Glutamatergic neuron (in vitro differentiated cells): Measurements from ENCODE around the gene SESN2. TPM values are rescaled to one million over a fixed set of nuclear protein-coding genes. Genes with fewer than 3 reads are reported as not detected.

Experiments used
- DNase-seq: peaks from one replicate; pipeline ENCODE4 v3.0.0; 2022
- H3K27ac Mint-ChIP-seq: one replicate; pipeline ENCODE4 v1.8.0; 2020; ENCODE audit warnings: mild to moderate bottlenecking, mixed read lengths, inconsistent platforms; ENCODE audit not compliant: unreplicated experiment
- H3K27me3 Mint-ChIP-seq: one replicate; pipeline ENCODE4 v1.8.0; 2020; ENCODE audit warnings: mild to moderate bottlenecking, moderate library complexity, mixed read lengths, inconsistent platforms; ENCODE audit not compliant: unreplicated experiment
- H3K36me3 Mint-ChIP-seq: one replicate; pipeline ENCODE4 v1.8.0; 2020; ENCODE audit warnings: mild to moderate bottlenecking, mixed read lengths, inconsistent platforms; ENCODE audit not compliant: unreplicated experiment
- H3K4me1 Mint-ChIP-seq: one replicate; pipeline ENCODE4 v1.8.0; 2020; ENCODE audit warnings: mild to moderate bottlenecking, low read depth, mixed read lengths, inconsistent platforms; ENCODE audit not compliant: unreplicated experiment
- H3K4me3 Mint-ChIP-seq: one replicate; pipeline ENCODE4 v1.8.0; 2020; ENCODE audit warnings: mild to moderate bottlenecking, mixed read lengths, inconsistent platforms; ENCODE audit not compliant: unreplicated experiment
- H3K9me3 Mint-ChIP-seq: one replicate; pipeline ENCODE4 v1.8.0; 2020; ENCODE audit warnings: mild to moderate bottlenecking, moderate library complexity, mixed read lengths, inconsistent platforms; ENCODE audit not compliant: unreplicated experiment
- CTCF ChIP-seq: fragments of 200-600 bp; sonication (generic); IDR thresholded peaks from one replicate; pipeline ENCODE4 v1.5.0; 2021; ENCODE audit not compliant: partially characterized antibody, unreplicated experiment
- total RNA-seq: library from RNA; stranded (reverse); fragmentation: NEBNext Ultra II Directional; extraction: Animal tissue kit (Norgen Biotek cat#: 25700); gene quantifications from one replicate; pipeline ENCODE4 v1.2.1, GENCODE V29; 2021; ENCODE audit not compliant: unreplicated experiment

SESN2 gene
- total RNA-seq, 1 donor from 2014 or later, result 57.2 TPM

- no peak for DNase-seq
- Mint-ChIP-seq H3K36me3 (no peaks in the 10 kb centered on the region), H3K4me1 (peaks cover 12% of the 10 kb centered on the region), H3K27ac (peak overlapping the region; percentile 62), H3K4me3 (no peak overlapping the region), H3K27me3 (no peaks in the 10 kb centered on the region), H3K9me3 (no peaks in the 10 kb centered on the region)
- no peak for TF ChIP-seq CTCF
Observed at GRCh38 chr1:28249866-28250295, 9.4 kb upstream of the SESN2 start.

- Mint-ChIP-seq H3K27ac (no peak overlapping the region), H3K4me1 (peaks cover 7% of the 10 kb centered on the region), H3K9me3 (peaks cover 10% of the 10 kb centered on the region), H3K4me3 (no peak overlapping the region), H3K36me3 (no peaks in the 10 kb centered on the region), H3K27me3 (peaks cover 5% of the 10 kb centered on the region)
- TF ChIP-seq CTCF, result no peak
- no peak for DNase-seq
Observed at GRCh38 chr1:28256197-28256827, 3.0 kb upstream of the SESN2 start.

- Mint-ChIP-seq H3K4me1 (peaks cover 8% of the 10 kb centered on the region), H3K27ac (peak overlapping the region; percentile 28), H3K27me3 (peaks cover 5% of the 10 kb centered on the region), H3K36me3 (no peaks in the 10 kb centered on the region), H3K9me3 (peaks cover 10% of the 10 kb centered on the region), H3K4me3 (no peak overlapping the region)
- no peak for DNase-seq
- TF ChIP-seq CTCF, result no peak
Observed at GRCh38 chr1:28257736-28258135, 1.6 kb upstream of the SESN2 start.

- no peaks in the 10 kb centered on the region for H3K36me3 Mint-ChIP-seq
- H3K9me3 Mint-ChIP-seq, result peaks cover 11% of the 10 kb centered on the region
- H3K27me3 Mint-ChIP-seq, result peaks cover 5% of the 10 kb centered on the region
- no peak for TF ChIP-seq CTCF
- peaks cover 12% of the 10 kb centered on the region for H3K4me1 Mint-ChIP-seq
- DNase-seq, result no peak
- peak overlapping the region; percentile 71 for H3K4me3 Mint-ChIP-seq
- H3K27ac Mint-ChIP-seq, result peak overlapping the region; percentile 85
Observed at GRCh38 chr1:28258628-28259251, 578 bp upstream of the SESN2 start.
